Measurements from ENCODE around the gene VAPA. TPM values are rescaled to one million over a fixed set of nuclear protein-coding genes. Genes with fewer than 3 reads are reported as not detected.

The VAPA gene
- total and polyA plus RNA-seq, 9 of the 15 experiments (the other 6 are each of a cell fraction or from before 2014, with no cell fraction given): 219 to 902 (median 526) TPM

DNA sequence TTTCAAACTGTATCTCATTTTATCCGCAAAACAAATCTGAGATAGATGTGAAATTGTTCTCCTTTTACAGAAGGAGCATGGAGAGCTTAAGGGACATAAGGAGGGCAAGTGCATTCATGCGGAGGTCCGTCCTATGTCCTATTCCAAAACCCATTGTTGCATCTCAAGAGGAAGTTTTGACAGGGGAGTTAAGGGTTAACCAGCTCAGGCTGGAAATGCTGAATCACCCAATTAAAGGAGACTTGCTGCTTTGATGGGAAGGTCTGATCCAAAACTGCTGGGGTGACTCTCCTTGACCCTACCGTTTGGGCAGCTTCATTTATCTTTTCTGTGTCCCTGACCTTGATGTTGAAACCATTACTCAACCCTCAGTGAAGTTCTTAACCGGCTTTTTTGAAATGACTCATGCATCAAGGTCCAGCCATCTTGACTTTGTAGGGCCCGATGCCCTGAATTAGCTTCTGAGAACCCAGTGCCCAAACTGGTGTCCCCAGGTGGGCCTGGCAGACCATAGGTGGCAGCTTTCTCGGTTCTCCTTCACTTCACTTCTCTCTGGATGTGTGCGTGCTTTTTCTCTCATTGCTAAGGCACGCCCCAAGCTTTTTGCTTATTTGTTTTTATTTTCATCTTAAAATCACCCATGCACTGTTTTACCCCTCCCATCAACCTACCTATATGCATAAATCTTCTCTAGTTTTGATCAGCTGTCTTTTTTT, 43.9 kb upstream of the VAPA start (continued):
- no peak; the same call in 1 of the 2 replicates for TF ChIP-seq PTRF (tag; IDR thresholded peaks at IDR 0.05)
- TF ChIP-seq ZNF24 (IDR thresholded peaks at IDR 0.05): no peak
- TF ChIP-seq HSF4 (CRISPR knock-in tag; IDR thresholded peaks at IDR 0.05; ENCODE audit: borderline replicate concordance): peak; percentile 81; the same call in 1 of the 2 replicates
- peak; percentile 69 for TF ChIP-seq TAF1 (IDR thresholded peaks at IDR 0.05; ENCODE audit: control insufficient read depth, extremely low read depth, insufficient read depth, low read length, severe bottlenecking)
- no peak for TF ChIP-seq ZNF436 (CRISPR knock-in tag; IDR thresholded peaks at IDR 0.05)
- no peak for TF ChIP-seq PHF8 (IDR thresholded peaks at IDR 0.05; ENCODE audit: borderline replicate concordance, low read length)
- TF ChIP-seq ZC3H8 (IDR thresholded peaks at IDR 0.05): no peak
- TF ChIP-seq ZNF41 (CRISPR knock-in tag; conservative IDR thresholded peaks at IDR 0.05): 0 out of 2 replicates have a peak, but pooled peaks have one; percentile 47
- TF ChIP-seq POLR2H (tag; IDR thresholded peaks at IDR 0.05; ENCODE audit: low read depth): no peak
- TF ChIP-seq, protein P1, sequence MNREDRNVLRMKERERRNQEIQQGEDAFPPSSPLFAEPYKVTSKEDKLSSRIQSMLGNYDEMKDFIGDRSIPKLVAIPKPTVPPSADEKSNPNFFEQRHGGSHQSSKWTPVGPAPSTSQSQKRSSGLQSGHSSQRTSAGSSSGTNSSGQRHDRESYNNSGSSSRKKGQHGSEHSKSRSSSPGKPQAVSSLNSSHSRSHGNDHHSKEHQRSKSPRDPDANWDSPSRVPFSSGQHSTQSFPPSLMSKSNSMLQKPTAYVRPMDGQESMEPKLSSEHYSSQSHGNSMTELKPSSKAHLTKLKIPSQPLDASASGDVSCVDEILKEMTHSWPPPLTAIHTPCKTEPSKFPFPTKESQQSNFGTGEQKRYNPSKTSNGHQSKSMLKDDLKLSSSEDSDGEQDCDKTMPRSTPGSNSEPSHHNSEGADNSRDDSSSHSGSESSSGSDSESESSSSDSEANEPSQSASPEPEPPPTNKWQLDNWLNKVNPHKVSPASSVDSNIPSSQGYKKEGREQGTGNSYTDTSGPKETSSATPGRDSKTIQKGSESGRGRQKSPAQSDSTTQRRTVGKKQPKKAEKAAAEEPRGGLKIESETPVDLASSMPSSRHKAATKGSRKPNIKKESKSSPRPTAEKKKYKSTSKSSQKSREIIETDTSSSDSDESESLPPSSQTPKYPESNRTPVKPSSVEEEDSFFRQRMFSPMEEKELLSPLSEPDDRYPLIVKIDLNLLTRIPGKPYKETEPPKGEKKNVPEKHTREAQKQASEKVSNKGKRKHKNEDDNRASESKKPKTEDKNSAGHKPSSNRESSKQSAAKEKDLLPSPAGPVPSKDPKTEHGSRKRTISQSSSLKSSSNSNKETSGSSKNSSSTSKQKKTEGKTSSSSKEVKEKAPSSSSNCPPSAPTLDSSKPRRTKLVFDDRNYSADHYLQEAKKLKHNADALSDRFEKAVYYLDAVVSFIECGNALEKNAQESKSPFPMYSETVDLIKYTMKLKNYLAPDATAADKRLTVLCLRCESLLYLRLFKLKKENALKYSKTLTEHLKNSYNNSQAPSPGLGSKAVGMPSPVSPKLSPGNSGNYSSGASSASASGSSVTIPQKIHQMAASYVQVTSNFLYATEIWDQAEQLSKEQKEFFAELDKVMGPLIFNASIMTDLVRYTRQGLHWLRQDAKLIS (CRISPR knock-in tag; IDR thresholded peaks at IDR 0.05): 0 out of 2 replicates have a peak, but pooled peaks have one; percentile 8
- TF ChIP-seq, protein P2, sequence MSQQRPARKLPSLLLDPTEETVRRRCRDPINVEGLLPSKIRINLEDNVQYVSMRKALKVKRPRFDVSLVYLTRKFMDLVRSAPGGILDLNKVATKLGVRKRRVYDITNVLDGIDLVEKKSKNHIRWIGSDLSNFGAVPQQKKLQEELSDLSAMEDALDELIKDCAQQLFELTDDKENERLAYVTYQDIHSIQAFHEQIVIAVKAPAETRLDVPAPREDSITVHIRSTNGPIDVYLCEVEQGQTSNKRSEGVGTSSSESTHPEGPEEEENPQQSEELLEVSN (IDR thresholded peaks at IDR 0.05; ENCODE audit: borderline replicate concordance in 1 of 2, extremely low read depth in 1 of 2, insufficient read depth in 1 of 2, insufficient read length in 1 of 2, low read depth in 1 of 2, low read length in 1 of 2, poor library complexity in 1 of 2, severe bottlenecking in 1 of 2): peak in 1 of 2 experiments; percentile 19
- no peak for TF ChIP-seq NFIX (CRISPR knock-in tag; IDR thresholded peaks at IDR 0.05; ENCODE audit: low read depth)
- no peak for TF ChIP-seq ZNF696 (CRISPR knock-in tag; conservative IDR thresholded peaks at IDR 0.05)
- TF ChIP-seq, protein P3, sequence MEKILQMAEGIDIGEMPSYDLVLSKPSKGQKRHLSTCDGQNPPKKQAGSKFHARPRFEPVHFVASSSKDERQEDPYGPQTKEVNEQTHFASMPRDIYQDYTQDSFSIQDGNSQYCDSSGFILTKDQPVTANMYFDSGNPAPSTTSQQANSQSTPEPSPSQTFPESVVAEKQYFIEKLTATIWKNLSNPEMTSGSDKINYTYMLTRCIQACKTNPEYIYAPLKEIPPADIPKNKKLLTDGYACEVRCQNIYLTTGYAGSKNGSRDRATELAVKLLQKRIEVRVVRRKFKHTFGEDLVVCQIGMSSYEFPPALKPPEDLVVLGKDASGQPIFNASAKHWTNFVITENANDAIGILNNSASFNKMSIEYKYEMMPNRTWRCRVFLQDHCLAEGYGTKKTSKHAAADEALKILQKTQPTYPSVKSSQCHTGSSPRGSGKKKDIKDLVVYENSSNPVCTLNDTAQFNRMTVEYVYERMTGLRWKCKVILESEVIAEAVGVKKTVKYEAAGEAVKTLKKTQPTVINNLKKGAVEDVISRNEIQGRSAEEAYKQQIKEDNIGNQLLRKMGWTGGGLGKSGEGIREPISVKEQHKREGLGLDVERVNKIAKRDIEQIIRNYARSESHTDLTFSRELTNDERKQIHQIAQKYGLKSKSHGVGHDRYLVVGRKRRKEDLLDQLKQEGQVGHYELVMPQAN (IDR thresholded peaks at IDR 0.05; ENCODE audit: borderline replicate concordance): no peak; the same call in 1 of the 2 replicates
- TF ChIP-seq WHSC1 (IDR thresholded peaks at IDR 0.05; ENCODE audit: low read length): no peak
- TF ChIP-seq NCOA2 (IDR thresholded peaks at IDR 0.05; ENCODE audit: partially characterized antibody in 2 of 2): no peak
- TF ChIP-seq HIVEP1 (CRISPR knock-in tag; IDR thresholded peaks at IDR 0.05): peak; percentile 9; the same call in 1 of the 2 replicates
- peak; percentile 93 for TF ChIP-seq HDAC2 (IDR thresholded peaks at IDR 0.05)
- no peak for TF ChIP-seq NFIC (IDR thresholded peaks at IDR 0.05)
